ENCODE data around the gene VCY. TPM values are rescaled to one million over a fixed set of nuclear protein-coding genes. Genes with fewer than 3 reads are reported as not detected.
"Not testable (repeated sequence)": the region's sequence is repeated elsewhere in the genome, so short reads cannot be mapped to it uniquely, and the experiment has no call there.

Gene VCY
- total RNA-seq = not detected

GRCh38 chrY:13986373-13986772 lies at the start of gene VCY:
Gene VCY, minus strand, starts transcription at chrY:13986473. Its CDS starts 33 bp downstream, at chrY:13986440.
- DNase-seq (ENCODE audit: low spot score); ATAC-seq: not testable (repeated sequence)

DNA sequence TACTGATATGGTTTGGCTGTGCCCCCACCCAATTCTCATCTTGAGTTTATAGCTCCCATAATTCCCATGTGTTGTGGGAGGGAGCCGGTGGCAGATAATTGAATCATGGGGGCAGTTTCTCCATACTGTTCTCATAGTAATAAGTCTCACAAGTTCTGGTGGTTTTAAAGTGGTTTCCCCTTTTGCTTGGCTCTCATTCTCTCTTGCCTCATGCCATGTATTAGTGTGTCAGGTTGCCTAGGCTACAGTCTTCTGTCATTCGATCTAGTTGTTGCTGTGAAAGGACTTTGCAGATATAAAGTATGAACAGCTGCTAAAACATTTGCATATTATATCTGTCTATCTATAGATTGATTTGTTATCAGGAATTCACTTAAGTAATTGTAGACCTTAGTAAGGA lies 44.1 kb upstream of the VCY start:
- not testable (repeated sequence) for ATAC-seq; DNase-seq (ENCODE audit: low spot score)

DNA sequence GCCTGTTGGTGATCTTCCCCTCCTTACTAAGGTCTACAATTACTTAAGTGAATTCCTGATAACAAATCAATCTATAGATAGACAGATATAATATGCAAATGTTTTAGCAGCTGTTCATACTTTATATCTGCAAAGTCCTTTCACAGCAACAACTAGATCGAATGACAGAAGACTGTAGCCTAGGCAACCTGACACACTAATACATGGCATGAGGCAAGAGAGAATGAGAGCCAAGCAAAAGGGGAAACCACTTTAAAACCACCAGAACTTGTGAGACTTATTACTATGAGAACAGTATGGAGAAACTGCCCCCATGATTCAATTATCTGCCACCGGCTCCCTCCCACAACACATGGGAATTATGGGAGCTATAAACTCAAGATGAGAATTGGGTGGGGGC lies 25.6 kb upstream of the VCY start:
- ATAC-seq; DNase-seq (ENCODE audit: low spot score): not testable (repeated sequence)

- ATAC-seq; DNase-seq (ENCODE audit: low spot score): not testable (repeated sequence)
Observed at GRCh38 chrY:13942406-13942805, 43.9 kb downstream of the VCY start.

Other genes with a start within 250 kb of the VCY start
- gene VCY1B, start 69.8 kb upstream of the VCY start, total RNA-seq = not detected